ENCODE data around the gene MEGF9. TPM values are rescaled to one million over a fixed set of nuclear protein-coding genes. Genes with fewer than 3 reads are reported as not detected.
A peak's percentile ranks its signal among the peaks of the same experiment; 100 is the strongest.

MEGF9 gene
- 8.5 and 9.0 TPM in 2 replicates for total RNA-seq

DNA sequence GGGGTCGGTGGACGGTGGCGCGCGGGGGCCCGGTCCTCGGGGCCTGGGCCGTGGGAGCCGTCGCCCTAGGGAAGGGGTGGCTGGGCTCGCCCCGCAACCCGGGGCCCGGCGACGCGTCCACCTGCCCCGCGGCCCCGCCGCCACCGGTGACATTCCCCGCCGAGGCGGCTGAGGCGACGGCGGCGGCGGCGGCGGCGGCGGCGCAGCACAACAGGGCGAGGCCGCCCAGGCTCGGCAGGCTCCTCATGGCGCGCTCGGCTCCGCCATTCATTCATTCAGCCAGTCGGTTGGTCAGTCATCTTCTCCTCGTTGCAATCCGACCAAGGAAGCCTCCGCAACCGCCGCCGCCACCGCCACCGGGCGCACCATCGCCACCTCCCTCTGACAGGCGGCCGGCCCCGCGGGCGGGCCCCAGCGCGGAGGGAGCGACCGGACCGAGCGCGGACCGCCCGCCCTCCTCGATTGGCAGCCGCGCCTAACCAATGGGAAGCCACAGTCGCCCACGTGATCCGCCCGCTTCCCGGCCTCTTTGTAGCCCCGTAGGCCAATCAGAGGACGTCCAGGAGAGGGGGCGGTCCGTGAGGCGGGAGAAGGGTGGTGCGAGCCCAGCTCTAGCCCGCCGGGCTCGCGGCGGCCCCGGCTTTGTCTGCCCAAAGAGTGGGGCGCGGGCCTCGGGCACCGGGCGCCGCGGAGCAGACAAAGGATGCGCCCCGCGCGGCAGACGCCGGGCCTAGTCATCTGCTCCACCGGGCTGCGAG is at the start of gene MEGF9:
Gene MEGF9 (minus strand): TSS at position 383 of the 758 bp plus-strand sequence. CDS start 112 bp downstream, at position 271.
- H3K27me3 Mint-ChIP-seq = no peaks in the 10 kb centered on the region
- POLR2A ChIA-PET = interaction anchor here (0.6 to 1.4 kb wide), 9 partner anchors 15 to 410 kb away, joined by 3 to 7 read pairs (median 4); partner anchors contain the start of gene FBXW2
- peaks cover 6% of the 10 kb centered on the region for H3K36me3 Mint-ChIP-seq (ENCODE audit: low read depth)
- peak within 1 kb of the TSS; percentile 90 for H3K4me3 Mint-ChIP-seq
- DNase-seq (peak; percentile 95), ATAC-seq (ENCODE audit: low read depth) (peak; percentile 94)
- H3K4me1 Mint-ChIP-seq = peaks cover 38% of the 10 kb centered on the region
- CTCF ChIA-PET = interaction anchor here (0.9 kb wide), 1 partner anchor 94 kb away, joined by 3 read pairs; no protein-coding TSS in a partner anchor
- TF ChIP-seq, protein P1, sequence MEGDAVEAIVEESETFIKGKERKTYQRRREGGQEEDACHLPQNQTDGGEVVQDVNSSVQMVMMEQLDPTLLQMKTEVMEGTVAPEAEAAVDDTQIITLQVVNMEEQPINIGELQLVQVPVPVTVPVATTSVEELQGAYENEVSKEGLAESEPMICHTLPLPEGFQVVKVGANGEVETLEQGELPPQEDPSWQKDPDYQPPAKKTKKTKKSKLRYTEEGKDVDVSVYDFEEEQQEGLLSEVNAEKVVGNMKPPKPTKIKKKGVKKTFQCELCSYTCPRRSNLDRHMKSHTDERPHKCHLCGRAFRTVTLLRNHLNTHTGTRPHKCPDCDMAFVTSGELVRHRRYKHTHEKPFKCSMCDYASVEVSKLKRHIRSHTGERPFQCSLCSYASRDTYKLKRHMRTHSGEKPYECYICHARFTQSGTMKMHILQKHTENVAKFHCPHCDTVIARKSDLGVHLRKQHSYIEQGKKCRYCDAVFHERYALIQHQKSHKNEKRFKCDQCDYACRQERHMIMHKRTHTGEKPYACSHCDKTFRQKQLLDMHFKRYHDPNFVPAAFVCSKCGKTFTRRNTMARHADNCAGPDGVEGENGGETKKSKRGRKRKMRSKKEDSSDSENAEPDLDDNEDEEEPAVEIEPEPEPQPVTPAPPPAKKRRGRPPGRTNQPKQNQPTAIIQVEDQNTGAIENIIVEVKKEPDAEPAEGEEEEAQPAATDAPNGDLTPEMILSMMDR (IDR thresholded peaks at IDR 0.05) = no peak
- intact Hi-C loops (cut with micrococcal nuclease) = loop anchor here (1.0 to 5.0 kb wide), 9 partner anchors 21 to 656 kb away; partner anchors contain the start of genes CDK5RAP2, FBXW2, PSMD5 and RAB14
- H3K27ac Mint-ChIP-seq = peak within 1 kb of the TSS; percentile 86
- H3K9me3 Mint-ChIP-seq = no peaks in the 10 kb centered on the region

DNA sequence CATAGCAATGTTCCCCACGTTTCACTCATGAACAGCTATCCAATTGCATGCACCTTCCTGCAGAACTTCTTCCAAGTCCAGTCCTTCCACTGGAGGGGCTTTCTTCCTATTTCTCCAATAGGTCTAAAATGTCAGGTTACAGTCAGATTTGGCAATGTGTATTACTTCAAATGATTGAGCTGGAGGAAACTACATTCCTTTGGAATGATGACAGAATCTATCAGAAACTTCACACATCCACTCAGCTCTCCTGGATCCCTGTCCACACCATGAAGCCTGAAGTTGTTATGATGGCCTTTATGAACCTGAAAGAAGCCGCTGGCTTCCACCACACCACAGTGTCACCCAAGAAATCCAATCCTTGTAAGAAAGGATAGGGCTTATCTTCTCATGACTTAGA is 46.7 kb upstream of the MEGF9 start:
- Mint-ChIP-seq H3K4me3 (no peak overlapping the region), H3K4me1 (peaks cover 20% of the 10 kb centered on the region), H3K36me3 (ENCODE audit: low read depth) (peaks cover 63% of the 10 kb centered on the region), H3K27me3 (no peaks in the 10 kb centered on the region), H3K9me3 (no peaks in the 10 kb centered on the region), H3K27ac (no peak overlapping the region)
- ChIA-PET POLR2A (no interaction called here), CTCF (interaction anchor here (0.7 to 1.4 kb wide), 3 partner anchors 174 to 299 kb away, joined by 3 to 4 read pairs (median 4); no protein-coding TSS in a partner anchor)
- TF ChIP-seq, protein P1 (IDR thresholded peaks at IDR 0.05) = no peak
- DNase-seq (no peak), ATAC-seq (ENCODE audit: low read depth) (no peak)
- intact Hi-C loops (cut with micrococcal nuclease) = no loop called here

DNA sequence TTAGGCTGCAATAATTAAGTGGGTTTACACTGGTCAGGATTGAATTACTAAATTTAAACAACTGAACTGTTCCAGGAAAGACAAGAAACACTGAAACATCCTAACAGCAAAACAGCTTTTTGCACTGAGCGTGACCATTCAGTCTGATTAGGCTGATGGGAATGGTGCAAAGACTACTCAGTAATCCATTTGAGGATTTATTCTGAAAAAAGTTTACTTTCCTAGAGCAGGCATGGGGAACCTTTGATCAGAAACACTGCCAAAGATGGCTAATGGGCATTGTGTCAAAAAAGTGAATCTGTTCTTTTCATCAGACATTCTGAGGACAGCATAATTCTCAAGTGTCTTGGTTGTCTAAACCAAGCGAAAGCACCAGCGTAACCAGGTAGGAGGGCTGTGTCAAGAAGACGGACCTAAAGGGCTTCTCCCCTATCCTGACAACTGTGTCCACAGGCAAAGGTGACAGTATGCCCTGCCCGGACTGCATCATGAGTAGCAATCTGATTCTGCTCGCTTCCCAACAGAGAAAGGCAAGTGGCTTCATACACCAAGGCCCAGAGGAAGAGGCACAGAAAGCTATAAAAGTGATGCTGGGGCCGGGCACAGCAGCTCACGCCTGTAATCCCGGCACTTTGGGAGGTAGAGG is 45.6 kb upstream of the MEGF9 start:
- DNase-seq (no peak), ATAC-seq (ENCODE audit: low read depth) (no peak)
- H3K36me3 Mint-ChIP-seq (ENCODE audit: low read depth) = peaks cover 53% of the 10 kb centered on the region
- H3K4me3 Mint-ChIP-seq = no peak overlapping the region
- no peak overlapping the region for H3K27ac Mint-ChIP-seq
- CTCF ChIA-PET = interaction anchor here (7.5 kb wide), 1 partner anchor 301 kb away, joined by 135 read pairs; no protein-coding TSS in a partner anchor
- H3K27me3 Mint-ChIP-seq = no peaks in the 10 kb centered on the region
- intact Hi-C loops (cut with micrococcal nuclease) = loop anchor here (5.0 kb wide), 3 partner anchors 397 to 737 kb away; partner anchors contain the start of gene GGTA1
- TF ChIP-seq, protein P1 (IDR thresholded peaks at IDR 0.05) = no peak
- POLR2A ChIA-PET = interaction anchor here (0.5 kb wide), 1 partner anchor 308 kb away, joined by 4 read pairs; no protein-coding TSS in a partner anchor
- H3K9me3 Mint-ChIP-seq = no peaks in the 10 kb centered on the region
- peaks cover 24% of the 10 kb centered on the region for H3K4me1 Mint-ChIP-seq

DNA sequence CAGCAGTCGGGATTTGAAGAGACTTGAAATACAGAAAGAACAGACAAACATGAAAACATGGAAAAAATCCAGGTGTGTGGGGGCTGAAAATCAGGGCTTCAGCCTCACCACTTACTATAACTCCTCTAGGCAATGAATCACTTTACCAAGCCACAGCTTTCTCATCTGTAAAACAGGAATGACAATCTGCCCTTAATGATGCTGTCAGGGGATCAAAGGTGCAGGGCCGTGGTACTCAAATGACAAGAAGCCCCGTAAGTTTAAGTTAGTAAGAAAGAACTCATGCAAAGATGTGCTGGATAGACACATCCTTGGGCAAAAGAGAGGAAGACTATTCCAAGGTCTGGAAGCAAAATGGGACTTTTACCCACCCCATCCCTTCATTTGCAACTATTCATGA is 44.3 kb upstream of the MEGF9 start:
- H3K27me3 Mint-ChIP-seq = no peaks in the 10 kb centered on the region
- peaks cover 24% of the 10 kb centered on the region for H3K4me1 Mint-ChIP-seq
- intact Hi-C loops (cut with micrococcal nuclease) = loop anchor here (5.0 kb wide), 3 partner anchors 399 to 739 kb away; partner anchors contain the start of gene GGTA1
- ChIA-PET CTCF (interaction anchor here (7.5 kb wide), 1 partner anchor 302 kb away, joined by 135 read pairs; no protein-coding TSS in a partner anchor), POLR2A (no interaction called here)
- ATAC-seq (ENCODE audit: low read depth) (no peak), DNase-seq (no peak)
- H3K27ac Mint-ChIP-seq = no peak overlapping the region
- H3K36me3 Mint-ChIP-seq (ENCODE audit: low read depth) = peaks cover 42% of the 10 kb centered on the region
- TF ChIP-seq, protein P1 (IDR thresholded peaks at IDR 0.05) = no peak
- H3K4me3 Mint-ChIP-seq = no peak overlapping the region
- H3K9me3 Mint-ChIP-seq = no peaks in the 10 kb centered on the region

Measured in activated B cell treated with CpG ODN at 0.5 μM for 24 hours (primary cell).